ENCODE measurements around the gene METTL18.

METTL18 gene

DNA sequence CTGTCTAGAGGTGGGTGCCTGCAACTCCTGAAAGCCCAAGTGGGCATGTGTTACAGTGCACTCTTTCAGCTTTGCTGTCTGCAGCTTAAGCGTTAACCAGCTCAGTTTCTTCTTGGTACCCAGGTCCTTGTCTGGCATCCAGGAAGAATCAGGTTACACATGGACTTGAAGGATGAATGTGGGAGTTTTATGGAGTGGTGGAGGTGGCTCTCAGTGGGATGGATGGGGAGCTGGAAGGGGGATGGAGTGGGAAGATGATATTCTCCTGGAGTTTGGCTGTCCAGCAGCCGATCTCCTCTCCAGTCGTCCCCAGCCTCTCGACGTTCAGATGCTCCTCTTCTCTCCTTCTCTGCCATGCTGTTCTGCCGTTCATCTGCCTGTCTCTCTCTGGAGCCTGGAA lies 9.4 kb downstream of the METTL18 start:
- no peak for DNase-seq

DNA sequence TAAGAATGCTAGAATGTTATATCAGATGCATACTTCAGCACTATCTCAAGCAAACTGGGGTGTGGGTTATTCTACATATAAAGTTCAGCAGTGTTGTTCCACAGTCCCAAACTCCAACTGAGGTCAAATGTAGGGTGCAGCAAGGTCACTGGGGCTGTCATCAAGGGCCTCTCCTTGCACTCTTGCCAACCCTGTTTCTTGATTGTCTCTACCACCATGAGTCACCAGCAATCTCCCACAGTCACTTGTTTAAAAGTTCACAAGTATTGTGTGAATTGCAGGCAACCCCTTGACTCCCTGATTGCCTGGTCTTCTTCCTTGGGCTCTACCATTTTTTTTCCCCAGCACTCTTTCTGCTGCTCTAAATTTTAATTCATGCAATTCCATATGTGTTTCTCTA lies 10.6 kb downstream of the METTL18 start:
- DNase-seq = no peak

DNA sequence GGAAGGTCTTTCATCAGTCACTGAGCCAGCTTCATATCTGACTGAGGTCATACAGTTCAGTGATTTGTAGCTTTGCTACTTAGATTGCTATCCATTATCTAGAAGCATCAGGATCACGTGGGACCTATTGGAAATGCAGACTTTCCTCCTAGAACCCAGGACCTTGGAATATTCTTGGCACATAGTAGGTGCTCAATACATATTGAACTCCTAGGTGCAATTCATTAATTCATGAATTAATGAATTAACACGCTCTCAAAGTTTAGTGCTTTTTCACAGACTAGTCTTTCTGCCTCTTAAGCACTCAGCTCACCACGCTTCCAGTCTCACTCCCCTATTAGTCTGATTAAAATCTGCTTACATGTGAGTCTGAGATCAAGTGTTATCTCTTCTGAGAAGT lies 12.1 kb downstream of the METTL18 start:
- DNase-seq = no peak

DNA sequence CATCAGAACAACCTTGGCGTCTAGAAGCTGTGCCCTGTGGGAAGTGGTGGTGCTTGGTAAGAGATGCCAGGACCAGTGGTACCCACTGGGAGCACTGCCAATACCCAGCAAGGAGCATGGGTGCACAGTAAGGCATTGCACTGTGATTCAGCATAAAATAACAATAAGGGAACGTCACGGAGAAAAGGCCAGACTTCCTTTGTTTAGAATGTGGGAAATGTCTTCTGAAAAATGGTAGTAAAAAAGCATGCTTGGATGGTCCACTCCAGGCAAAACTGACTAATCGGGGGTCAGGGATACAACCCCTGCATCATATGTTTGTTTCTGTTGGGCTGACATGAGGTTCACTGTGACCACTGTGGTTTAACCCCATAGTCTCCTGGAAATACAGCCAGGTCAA lies 14.7 kb downstream of the METTL18 start:
- DNase-seq = no peak

DNA sequence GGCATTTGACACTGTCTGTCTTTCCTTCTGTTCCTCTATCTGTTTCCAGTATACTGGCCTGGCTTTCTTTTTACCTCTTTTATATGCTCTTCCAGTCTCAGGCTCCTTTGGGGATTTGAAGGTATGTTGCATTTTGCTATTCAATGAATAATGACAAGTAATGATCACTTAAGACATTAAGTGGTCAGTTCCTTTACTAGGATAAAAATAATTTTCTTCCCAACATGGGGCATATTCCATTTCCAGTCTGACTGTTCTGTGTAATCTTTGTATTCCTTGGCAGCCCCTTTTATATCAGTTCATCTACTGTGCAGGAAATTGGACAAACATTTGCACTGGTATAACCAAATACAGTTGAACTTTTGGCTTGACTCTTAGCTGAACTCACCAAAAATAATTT lies 15.6 kb downstream of the METTL18 start:
- DNase-seq = no peak

DNA sequence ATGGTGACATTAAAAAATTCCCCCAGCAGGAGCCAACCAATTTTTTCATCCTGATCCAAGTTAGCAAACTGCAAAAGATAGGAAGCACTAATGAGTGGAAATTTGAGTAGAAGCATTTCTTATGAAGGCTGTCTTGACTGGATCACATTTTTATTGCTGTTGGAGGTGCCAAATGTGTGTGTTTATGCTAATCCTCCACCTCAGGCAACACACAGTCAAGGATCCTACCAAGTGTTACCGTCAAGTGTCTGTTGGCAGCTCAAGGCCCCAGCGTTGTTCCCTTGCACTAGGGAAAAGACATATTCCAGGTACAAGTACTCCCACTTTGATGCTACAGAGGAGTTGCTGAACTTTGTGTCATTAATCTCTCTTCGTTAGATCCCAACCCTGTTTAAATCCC lies 18.3 kb downstream of the METTL18 start:
- DNase-seq = no peak

DNA sequence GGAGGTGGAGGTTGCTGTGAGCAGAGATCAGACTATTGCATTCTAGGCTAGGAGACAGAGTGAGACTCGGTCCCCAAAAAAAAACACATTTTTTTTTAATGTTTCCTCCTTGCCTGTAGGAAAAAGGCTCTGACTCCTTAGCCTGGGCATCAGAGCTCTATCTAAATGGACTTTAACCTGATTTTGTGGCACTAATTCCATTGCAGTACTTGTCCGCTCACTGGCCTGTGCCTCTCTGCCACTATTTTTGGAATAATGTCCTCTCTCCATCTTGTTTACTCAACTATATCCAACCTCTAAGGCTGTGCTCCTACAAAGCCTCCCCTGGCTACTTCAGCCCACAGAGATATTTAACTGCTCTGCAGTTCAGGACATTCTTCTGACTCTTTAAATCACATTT lies 26.5 kb downstream of the METTL18 start:
- DNase-seq = no peak

DNA sequence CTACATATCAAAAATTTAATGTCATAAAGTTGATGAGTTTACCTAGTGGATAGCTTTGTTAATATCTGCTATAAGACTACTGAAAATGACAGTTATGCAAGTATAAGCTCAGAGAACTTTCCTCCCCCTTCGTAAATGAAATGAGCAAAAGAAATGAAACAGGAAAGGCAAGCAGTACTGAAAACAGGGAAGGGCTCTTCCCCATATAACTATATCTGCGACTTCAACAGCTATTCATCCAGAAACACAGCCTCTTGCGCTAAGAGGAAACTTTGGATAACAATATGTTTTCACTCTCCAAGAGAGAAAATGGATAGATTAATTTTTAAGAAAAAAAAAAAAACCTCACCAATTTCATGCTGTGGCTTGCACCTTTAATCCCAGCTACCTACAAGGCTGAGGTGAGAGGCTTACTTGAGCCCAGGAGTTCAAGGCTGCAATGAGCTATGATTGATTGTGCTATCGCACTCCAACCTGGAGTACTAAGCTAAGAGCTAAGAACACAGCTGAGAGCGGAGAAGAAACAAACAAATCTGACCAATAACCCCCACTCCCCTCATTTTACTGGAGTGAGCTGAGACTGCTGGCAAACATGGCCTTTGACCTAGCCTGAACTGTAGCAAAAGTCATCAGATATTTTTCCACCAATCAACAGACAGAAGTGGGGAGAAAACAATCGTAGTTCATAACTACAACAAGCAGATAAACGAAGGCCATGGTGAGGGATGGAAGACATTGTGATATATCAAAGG lies 29.0 kb downstream of the METTL18 start:
- DNase-seq = no peak

DNA sequence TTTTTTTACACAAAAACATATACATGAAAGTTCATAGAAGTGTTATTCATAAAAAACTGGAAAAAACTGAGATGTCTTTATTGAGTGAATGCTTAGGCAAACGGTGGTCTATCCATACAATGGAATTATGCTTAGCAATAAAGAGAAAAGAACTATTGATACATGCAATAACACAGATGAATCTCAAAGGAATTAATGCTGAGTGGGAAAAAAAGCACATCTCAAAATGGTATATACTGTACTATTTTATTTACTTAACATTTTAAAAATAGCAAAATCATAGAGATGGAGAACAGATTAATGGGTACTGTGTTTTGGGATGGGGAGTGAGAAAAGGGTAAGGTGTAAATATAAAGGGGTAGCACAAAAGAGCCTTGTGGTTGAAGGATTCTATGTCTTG lies 29.8 kb downstream of the METTL18 start:
- DNase-seq = no peak

DNA sequence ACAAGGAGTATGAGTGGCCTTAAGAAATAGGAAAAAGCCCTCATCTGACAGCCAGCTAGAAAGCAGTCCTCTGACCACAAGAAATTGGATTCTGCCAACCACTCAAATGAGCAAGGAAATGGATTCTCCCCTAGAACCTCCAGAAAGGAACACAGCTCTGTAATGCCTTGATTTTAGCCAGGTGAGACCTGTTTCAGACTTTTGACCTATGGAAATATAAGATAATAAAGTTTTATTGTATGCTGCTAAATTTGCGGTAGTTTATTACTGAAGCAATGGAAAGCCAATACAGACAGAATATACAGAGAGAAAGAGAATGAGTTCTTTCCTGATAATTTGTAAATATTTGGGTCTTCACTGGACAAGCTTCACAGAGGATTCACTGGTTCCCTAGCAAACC lies 32.0 kb downstream of the METTL18 start:
- DNase-seq = no peak

DNA sequence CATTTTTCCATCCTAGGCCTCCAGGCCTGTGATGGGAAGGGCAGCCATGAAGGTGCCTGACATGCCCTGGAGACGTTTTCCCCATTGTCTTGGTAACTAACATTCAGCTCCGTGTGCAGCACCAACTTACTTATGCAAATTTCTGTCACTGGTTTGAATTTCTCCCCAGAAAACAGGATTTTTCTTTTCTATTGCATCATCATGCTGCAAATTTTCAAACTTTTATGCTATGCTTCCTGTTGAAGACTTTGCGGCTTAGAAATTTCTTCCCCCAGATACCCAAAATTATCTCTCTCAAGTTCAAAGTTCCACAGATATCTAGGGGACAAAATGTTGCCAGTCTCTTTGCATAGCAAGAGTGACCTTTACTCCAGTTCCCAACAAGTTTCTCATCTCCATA lies 35.7 kb downstream of the METTL18 start:
- no peak for DNase-seq

DNA sequence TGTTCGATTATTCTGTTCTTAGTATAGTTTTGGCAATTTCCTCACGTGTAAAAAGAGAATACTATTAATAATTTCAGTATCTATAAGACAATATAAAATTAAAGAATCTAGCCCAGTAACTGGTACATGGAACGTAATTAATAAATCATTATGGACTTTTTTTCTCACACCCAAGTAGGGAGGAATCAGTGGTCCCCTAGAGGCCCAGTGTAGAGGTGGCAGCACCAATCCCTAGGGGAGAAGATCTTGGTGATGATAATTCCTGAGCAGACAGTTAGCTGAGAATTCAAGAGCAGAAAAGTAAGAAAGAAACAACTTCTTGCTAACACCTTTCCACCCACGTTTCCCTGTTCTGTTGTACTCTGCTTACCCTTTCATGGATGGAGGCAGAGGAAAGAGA lies 41.2 kb downstream of the METTL18 start:
- DNase-seq = no peak

DNA sequence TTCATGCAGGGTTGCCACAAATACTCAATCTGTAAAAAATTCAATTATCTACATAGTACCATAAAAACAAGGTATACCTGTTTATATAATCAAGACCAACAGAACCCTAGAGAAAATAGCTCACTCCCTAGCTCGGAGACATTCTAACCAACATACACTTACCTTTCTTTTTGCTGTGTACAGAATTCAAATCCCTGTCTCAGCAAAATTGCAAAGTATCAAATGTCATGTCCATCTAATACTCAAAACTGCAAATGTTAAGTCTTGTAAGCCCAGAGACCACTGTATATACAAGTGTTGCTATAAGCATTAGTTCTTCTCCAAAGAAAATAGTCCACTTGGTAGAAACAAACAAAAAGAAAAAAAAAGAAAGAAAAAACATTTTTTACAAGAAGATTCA lies 44.7 kb downstream of the METTL18 start:
- DNase-seq = no peak

DNA sequence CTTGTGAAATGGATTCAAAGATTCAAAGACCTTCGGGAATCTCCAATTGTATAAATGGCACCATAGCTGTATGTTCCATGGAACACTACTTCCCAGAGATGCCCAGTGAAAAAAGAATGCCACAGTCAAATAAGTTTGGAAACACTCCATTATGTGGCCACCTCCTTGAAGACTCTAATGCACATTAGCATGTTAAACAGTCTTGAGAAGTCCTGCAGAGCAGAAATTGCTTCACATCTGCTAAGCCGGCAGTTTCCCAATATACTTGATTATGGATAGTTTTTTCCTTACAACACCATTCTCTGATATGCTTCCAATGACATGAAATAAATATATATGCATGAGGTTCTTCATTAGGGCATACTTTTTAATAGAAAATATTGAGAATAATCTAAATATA lies 48.2 kb downstream of the METTL18 start:
- no peak for DNase-seq

DNA sequence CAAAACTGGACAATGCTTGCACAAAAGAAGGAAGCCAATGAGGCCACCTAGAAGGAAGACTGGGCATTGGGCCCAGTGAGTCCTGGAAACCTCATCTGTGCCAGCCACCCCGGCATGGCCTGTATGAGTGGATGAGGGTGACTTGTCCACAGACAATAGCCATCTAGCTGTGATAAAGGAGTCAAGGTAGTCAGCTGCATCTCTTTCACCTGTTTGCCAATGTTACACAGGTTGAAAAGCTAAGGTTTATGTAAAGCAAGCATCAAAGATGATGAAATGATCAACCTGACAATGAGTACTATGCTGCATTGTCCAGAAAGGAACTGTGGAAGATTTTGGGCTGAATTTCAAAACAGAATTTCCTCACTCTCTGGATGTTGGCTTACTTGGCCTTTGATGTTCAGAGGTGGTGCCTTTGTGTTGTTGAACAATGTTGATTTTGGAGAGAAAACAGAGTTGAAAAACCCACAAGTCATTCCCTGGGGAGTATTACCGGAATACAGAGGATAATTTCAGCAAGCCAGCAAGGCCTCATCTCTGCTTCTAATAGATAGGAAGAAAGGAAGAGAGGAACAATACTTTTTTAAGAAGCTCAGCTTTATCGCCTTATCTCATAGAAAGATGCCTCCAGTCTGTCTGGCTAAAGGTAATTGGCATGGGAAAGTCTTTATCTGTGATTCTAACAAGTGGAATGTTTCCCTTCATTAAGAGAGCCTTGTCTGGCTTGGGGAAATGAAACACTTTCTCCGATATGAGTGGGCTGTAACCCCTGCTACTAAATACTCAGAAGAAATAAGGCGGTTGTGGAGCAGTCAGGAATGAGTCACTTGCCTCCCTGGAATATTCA lies 49.5 kb downstream of the METTL18 start:
- DNase-seq = no peak

Measured in hippocampal formation (tissue), 2 donors.